Liver (tissue), 9 donors: ENCODE results near the gene ABLIM2. TPM values are rescaled to one million over a fixed set of nuclear protein-coding genes. Genes with fewer than 3 reads are reported as not detected.

Experiments used
- DNase-seq: peaks from one replicate; pipeline ENCODE4 v3.0.0-alpha.2; 2017; ENCODE audit warnings: low spot score
- H3K27ac ChIP-seq, 2 donors: one replicate each; pipeline ENCODE4 v1.7.0; 2013; ENCODE audit warnings: inconsistent platforms in 2 of 2, low read length in 2 of 2, control low read depth in 1 of 2, low read depth in 1 of 2, mild to moderate bottlenecking in 1 of 2
- H3K27me3 ChIP-seq, 4 donors: one replicate each; pipeline versions ENCODE4 v1.6.1 to v1.7.0; 2013; ENCODE audit warnings: low read length in 3 of 4, inconsistent platforms in 1 of 4, mild to moderate bottlenecking in 1 of 4, moderate library complexity in 1 of 4; ENCODE audit not compliant: control insufficient read depth in 4 of 4, insufficient read depth in 4 of 4
- H3K36me3 ChIP-seq, 4 donors: one replicate each; pipeline versions ENCODE4 v1.6.1 to v1.7.0; 2013; ENCODE audit warnings: low read length in 3 of 4, mild to moderate bottlenecking in 3 of 4, low read depth in 1 of 4, moderate library complexity in 1 of 4; ENCODE audit not compliant: control insufficient read depth in 4 of 4, insufficient read depth in 3 of 4
- H3K4me1 ChIP-seq, 4 donors: one replicate each; pipeline versions ENCODE4 v1.6.1 to v1.7.0; 2013; ENCODE audit warnings: low read length in 3 of 4, mild to moderate bottlenecking in 3 of 4, moderate library complexity in 1 of 4; ENCODE audit not compliant: control insufficient read depth in 4 of 4, insufficient read depth in 4 of 4
- H3K4me3 ChIP-seq, 3 donors: one replicate each; pipeline versions ENCODE4 v1.6.1 to v1.7.0; 2013; ENCODE audit warnings: low read length in 3 of 3, control low read depth in 1 of 3, low read depth in 1 of 3, mild to moderate bottlenecking in 1 of 3
- H3K9ac ChIP-seq, 2 donors: one replicate each; pipeline ENCODE4 v1.7.0; 2013; ENCODE audit warnings: low read length in 2 of 2, mild to moderate bottlenecking in 2 of 2, moderate library complexity in 2 of 2, control low read depth in 1 of 2, low read depth in 1 of 2
- H3K9me3 ChIP-seq, 4 donors: one replicate each; pipeline versions ENCODE4 v1.6.1 to v1.7.0; 2013; ENCODE audit warnings: low read length in 3 of 4; ENCODE audit not compliant: control insufficient read depth in 4 of 4
- ATF3 ChIP-seq: IDR thresholded peaks from 2 replicates; pipeline ENCODE4 v1.6.1; 2016; ENCODE audit warnings: antibody characterized with exemption
- CTCF ChIP-seq: fragments of 150-350 bp; IDR thresholded peaks from 2 replicates; pipeline ENCODE4 v1.5.1; 2017; ENCODE audit warnings: improper control_type of control experiment, low read depth, low read length; ENCODE audit not compliant: missing input control
- FOXA1 ChIP-seq: IDR thresholded peaks from 2 replicates; pipeline ENCODE4 v1.6.1; 2016; ENCODE audit warnings: antibody characterized with exemption
- FOXA2 ChIP-seq: IDR thresholded peaks from 2 replicates; pipeline ENCODE4 v1.6.1; 2016; ENCODE audit warnings: antibody characterized with exemption
- HNF4A ChIP-seq, 2 donors: conservative IDR thresholded peaks; 2 replicates each; pipeline ENCODE4 v1.6.1; 2016; ENCODE audit warnings: antibody characterized with exemption in 2 of 2, mild to moderate bottlenecking in 2 of 2
- HNF4G ChIP-seq: IDR thresholded peaks from 2 replicates; pipeline ENCODE4 v1.6.1; 2016; ENCODE audit warnings: antibody characterized with exemption
- JUND ChIP-seq, 2 donors: IDR thresholded peaks; 2 replicates each; pipeline ENCODE4 v1.6.1; 2016; ENCODE audit warnings: antibody characterized with exemption in 2 of 2
- MAX ChIP-seq: IDR thresholded peaks from 2 replicates; pipeline ENCODE4 v1.6.1; 2016; ENCODE audit warnings: antibody characterized with exemption
- RAD21 ChIP-seq, 2 donors: IDR thresholded peaks; 2 replicates each; pipeline ENCODE4 v1.6.1; 2016; ENCODE audit warnings: antibody characterized with exemption in 2 of 2, mild to moderate bottlenecking in 2 of 2
- REST ChIP-seq: IDR thresholded peaks from 2 replicates; pipeline ENCODE4 v1.6.1; 2016; ENCODE audit warnings: antibody characterized with exemption, mild to moderate bottlenecking
- RXRA ChIP-seq, 2 donors: IDR thresholded peaks; 2 replicates each; pipeline ENCODE4 v1.6.1; 2017 to 2018; ENCODE audit warnings: antibody characterized with exemption in 2 of 2, mild to moderate bottlenecking in 1 of 2
- TAF1 ChIP-seq: conservative IDR thresholded peaks from 2 replicates; pipeline ENCODE4 v1.6.1; 2016; ENCODE audit warnings: antibody characterized with exemption, mild to moderate bottlenecking
- ZBTB33 ChIP-seq: IDR thresholded peaks from 2 replicates; pipeline ENCODE4 v1.6.1; 2016; ENCODE audit warnings: antibody characterized with exemption
- WGBS: extraction: QIAGEN DNeasy Blood & Tissue Kit; methylation state at CpG from one replicate; pipeline ENCODE4 v1.1.7; 2013; 5-methylcytosine and 5-hydroxymethylcytosine counted together
- polyA plus RNA-seq, 2 donors: library from polyadenylated mRNA; stranded (reverse) in 1 of 2; unstranded in 1 of 2; fragments of 200-250 nt in 1 of 2; fragments of >200 nt in 1 of 2; fragmentation: Nextera tagmentation in 1 of 2; extraction: Ambion mirVana in 1 of 2; gene quantifications; one replicate each; pipeline versions ENCODE4 v1.2.1 to v1.2.3, GENCODE V29; 2013 to 2015
- total RNA-seq, 2 donors: library from RNA; depleted of rRNA; stranded (reverse); fragments of >200 nt; gene quantifications; one replicate each; pipeline ENCODE4 v1.2.3, GENCODE V29; 2014
- donor health status: healthy.
- donor health status: healthy.
- donor health status: healthy.
- donor health status: healthy.
- donor health status: healthy.

ABLIM2 gene
- total and polyA plus RNA-seq, 4 donors = 0.75 to 2.5 (median 0.93) TPM

- H3K9me3 ChIP-seq = no peaks in the 10 kb centered on the region
- TF ChIP-seq ATF3 (no peak), RXRA (IDR thresholded peaks at IDR 0.05) (peak in 1 of 2 donors; percentile 34), TAF1 (no peak), ZBTB33 (no peak), FOXA1 (no peak), FOXA2 (no peak)
- no peaks in the 10 kb centered on the region for H3K27me3 ChIP-seq
- no peak overlapping the region for H3K9ac ChIP-seq
- 67% methylated on average over 29 of the region's 29 CpGs for WGBS
- H3K36me3 ChIP-seq = no peaks in the 10 kb centered on the region
- H3K27ac ChIP-seq = peak overlapping the region in 1 of 2 donors; percentile 56
- no peak overlapping the region for H3K4me3 ChIP-seq
- H3K4me1 ChIP-seq = peaks cover 0 to 11% (median 2%) of the 10 kb centered on the region in 4 donors
- DNase-seq = no peak
These were observed 30.3 kb upstream of the ABLIM2 start for GRCh38 chr4:8188743-8189550.

GRCh38 chr4:8188085-8188484 lies 29.5 kb upstream of the ABLIM2 start:
- DNase-seq = no peak
- no peak for TF ChIP-seq RAD21 (IDR thresholded peaks at IDR 0.05)
- no peak for TF ChIP-seq FOXA1
- TF ChIP-seq ZBTB33 = no peak
- TF ChIP-seq HNF4G = no peak
- TF ChIP-seq RXRA (IDR thresholded peaks at IDR 0.05) = no peak
- peaks cover 0 to 11% (median 4%) of the 10 kb centered on the region in 4 donors for H3K4me1 ChIP-seq
- H3K4me3 ChIP-seq = no peak overlapping the region
- no peaks in the 10 kb centered on the region for H3K36me3 ChIP-seq
- no peaks in the 10 kb centered on the region for H3K27me3 ChIP-seq
- no peak overlapping the region for H3K9ac ChIP-seq
- 82% methylated on average over 12 of the region's 12 CpGs for WGBS
- no peak overlapping the region for H3K27ac ChIP-seq
- H3K9me3 ChIP-seq = no peaks in the 10 kb centered on the region

- H3K9ac ChIP-seq = no peak overlapping the region
- no peaks in the 10 kb centered on the region for H3K9me3 ChIP-seq
- no peaks in the 10 kb centered on the region for H3K36me3 ChIP-seq
- WGBS = 92% methylated on average over 9 of the region's 9 CpGs
- H3K4me3 ChIP-seq = no peak overlapping the region
- H3K27me3 ChIP-seq = no peaks in the 10 kb centered on the region
- no peak for DNase-seq
- H3K27ac ChIP-seq = no peak overlapping the region
- peaks cover 0 to 18% (median 9%) of the 10 kb centered on the region in 4 donors for H3K4me1 ChIP-seq
- no peak for TF ChIP-seq CTCF
- no peak for TF ChIP-seq TAF1
- TF ChIP-seq JUND (IDR thresholded peaks at IDR 0.05) = no peak
- no peak for TF ChIP-seq MAX
- no peak for TF ChIP-seq RAD21 (IDR thresholded peaks at IDR 0.05)
- TF ChIP-seq HNF4A (conservative IDR thresholded peaks at IDR 0.05) = no peak
- no peak for TF ChIP-seq REST
- TF ChIP-seq RXRA (IDR thresholded peaks at IDR 0.05) = no peak
- TF ChIP-seq HNF4G = no peak
- no peak for TF ChIP-seq ZBTB33
- no peak for TF ChIP-seq FOXA1
These were observed 27.3 kb upstream of the ABLIM2 start for GRCh38 chr4:8185930-8186329.
